ENCODE results near the gene ASIC2.

ASIC2 gene

GRCh38 chr17:33055171-33055611 lies 237.9 kb downstream of the ASIC2 start:
- no peak for DNase-seq

GRCh38 chr17:33054412-33054811 lies 238.7 kb downstream of the ASIC2 start:
- DNase-seq: no peak

DNA sequence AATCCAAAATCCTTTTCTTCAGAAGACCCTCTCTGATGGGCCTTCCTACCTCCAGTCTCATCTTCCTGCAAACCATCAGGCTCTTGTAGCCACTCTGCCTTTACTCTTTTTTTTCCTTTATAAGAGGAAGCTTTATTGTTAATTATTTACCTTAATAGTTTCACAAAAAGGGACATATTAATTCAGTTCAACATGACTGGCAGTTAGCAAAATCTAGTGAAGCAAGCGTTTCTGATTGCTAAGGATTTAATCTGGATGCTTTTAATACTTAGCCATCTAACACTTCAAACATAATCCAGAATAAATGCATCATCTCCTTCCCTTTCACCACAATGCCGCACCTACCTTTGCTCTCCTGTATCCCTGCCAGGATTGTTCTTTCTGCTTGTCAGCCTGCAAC lies 239.4 kb downstream of the ASIC2 start:
- DNase-seq: no peak

DNA sequence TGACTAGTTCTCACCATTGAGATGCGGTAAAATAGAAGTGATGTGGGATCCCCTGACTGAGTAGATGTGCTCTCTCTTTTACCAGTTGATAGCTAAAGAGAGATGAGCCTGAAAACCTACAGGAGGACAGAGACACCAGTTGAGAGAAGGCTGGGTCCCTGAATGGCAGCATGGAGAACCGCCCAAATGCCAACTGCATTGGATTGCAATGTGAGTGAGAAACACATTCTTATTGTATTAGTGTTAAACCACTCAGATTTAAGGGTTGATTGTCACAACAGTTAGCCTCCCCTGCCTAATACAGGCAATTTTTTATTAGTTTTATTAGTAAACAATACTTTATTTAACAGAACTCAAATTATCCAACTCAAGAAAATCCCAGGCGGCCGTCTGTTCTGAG lies 240.2 kb downstream of the ASIC2 start:
- no peak for DNase-seq

DNA sequence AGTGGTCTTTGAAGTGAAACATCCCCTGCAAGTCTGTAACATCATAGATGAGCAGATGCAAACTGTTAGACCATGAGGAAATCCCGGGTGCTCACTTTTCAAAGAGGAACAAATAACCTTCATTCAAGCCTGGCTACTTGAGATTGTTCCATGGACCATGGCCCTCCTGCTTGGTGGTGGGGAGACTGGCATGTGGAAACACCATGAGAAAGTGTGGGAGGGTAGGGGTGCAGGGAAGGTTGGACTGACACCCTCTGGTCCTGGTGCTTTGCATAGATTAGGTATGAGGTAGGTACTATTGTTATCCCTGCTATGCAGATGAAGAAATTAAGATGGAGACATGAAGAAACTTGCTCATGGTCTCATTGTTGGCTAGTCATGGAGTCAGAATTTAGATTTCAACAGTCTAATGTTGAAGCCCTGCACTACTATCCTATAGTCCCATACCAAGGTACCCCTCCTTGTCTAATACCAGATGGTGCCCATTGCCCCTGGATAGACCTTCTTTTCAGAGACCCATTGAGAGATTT lies 242.4 kb downstream of the ASIC2 start:
- DNase-seq: no peak

DNA sequence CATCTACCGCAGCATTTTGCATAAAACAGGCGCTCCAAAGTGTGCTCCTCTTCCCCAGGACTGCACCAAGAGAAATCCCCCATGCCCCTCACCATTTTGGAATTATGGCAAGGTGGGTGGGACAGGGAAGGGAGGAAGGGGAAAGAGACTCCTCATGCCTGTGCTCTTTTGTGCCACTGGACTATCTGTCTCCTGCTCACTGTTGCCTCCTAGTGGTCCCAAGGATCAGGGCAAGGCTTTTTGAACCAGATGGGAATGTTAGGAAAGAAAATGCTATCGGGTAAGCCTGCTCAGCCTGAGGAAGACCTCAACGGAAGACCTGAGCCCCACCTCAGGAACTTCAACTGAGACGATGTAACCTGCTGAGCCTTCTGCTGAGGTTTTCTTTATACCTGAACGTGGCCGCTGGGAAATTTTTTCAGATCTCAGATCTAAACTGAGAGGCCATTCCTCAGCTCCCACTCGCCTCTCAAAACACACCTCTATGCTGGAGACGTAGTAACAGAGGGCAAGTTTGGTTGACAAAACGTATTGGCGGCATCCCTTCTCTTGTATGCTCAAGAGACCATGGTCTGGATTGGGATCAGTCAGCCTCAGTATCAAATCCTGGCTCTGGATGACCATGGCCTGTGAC lies 243.2 kb downstream of the ASIC2 start:
- DNase-seq: peak; percentile 50 to 52

DNA sequence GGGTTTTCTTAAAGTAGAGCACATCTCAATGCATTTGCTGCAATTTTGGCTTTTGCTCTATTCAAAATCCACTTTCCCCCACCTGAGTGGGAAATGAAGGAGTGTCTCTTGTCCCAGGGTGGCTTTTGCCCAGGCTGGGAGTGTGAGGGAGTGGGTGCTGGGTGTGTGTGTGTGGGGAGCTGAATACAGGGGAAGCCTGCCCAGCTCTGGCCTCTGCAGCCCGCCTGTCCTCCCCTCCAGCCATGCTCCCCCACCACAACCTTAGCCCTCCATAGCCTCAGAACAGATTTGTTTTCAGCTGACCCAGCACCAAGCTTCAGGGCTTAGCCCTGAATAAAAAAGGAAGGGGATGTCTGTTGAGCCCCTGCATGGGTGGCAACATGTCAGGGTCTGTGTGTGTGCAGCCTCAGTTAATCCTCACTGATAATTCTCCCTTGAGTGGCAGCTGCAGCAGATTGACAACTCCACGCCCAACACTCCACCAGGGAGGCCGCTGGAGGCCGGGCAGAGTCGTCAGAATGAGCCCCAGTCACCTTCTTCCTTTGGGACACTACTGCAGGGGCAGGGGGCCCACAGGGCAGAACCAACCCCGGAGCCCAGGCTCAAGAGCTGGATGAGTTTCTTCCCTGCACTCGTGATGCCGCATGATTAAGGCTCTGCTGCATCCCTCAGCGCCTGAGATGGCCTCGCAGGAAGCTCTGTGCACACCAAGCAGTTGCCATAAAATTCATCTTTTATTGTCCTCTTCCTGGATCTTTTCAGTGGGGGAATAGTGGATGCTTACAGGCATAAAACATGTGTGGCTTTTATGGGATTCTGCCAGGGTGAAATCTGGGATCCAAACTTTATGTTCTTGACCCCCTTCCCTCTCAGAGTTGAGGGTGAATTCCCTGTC lies 246.5 kb downstream of the ASIC2 start:
- no peak for DNase-seq

DNA sequence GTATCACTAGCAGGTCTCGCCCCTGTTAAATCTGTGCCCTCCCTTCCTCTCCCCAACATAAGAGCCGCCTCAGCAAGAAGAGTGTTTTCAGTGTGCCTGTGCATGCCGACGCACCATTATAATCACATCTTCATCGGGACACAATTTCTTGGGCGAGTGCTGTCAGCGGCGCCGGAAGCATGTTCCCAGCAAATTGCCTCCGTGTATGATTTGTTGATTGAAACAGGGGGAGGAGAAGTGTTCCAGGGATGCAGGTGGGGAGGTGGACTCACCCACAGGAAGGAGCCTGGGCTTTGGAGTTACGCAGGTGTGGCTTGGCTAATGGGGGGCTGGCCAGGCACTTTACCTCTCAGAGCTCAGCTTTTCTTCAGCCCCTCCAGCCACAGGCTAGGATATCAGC lies 247.9 kb downstream of the ASIC2 start:
- no peak for DNase-seq

DNA sequence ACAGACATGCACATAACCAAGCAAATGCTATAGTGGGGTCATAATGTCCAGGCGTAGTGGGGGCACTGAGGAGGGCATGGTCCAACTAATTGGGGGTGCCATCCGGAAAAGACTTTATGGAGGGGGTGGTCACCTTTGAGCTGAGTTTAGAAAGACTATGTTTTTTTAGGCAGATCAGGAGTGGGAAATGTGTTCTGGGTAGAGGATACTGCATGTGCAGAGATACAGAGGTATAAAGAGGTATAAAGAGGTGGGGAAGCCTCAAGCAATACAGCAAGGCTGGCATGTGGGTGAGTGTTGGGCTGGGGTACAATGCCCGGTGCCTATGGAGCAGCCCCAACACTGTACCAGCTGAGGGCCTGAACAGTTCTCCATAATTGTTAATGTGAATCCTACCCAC lies 248.3 kb downstream of the ASIC2 start:
- DNase-seq: no peak

GRCh38 chr17:33040461-33040860 lies 252.6 kb downstream of the ASIC2 start:
- no peak for DNase-seq

DNA sequence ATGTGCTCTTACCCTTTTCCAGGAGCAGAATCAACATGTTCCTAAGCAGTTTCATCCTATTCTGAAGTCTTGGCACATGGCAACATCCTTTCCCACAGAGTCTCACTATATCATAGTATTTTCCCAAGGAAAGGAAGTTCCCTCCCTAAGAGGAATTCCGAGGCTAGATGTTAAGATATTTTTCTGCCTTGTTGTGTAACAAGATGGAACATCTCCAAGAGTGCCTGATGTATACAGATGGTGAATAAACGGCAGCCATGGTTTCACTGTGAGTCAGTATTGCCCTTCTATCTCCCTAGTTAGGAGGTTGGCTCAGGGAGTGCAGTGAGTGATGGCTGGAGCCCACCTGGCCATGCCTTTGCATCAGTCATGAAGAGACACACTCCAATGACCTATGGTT lies 253.2 kb downstream of the ASIC2 start:
- no peak for DNase-seq

- DNase-seq: peak in 1 of 2 donors; percentile 32
Observed at GRCh38 chr17:33038740-33039139, 254.4 kb downstream of the ASIC2 start.

- DNase-seq: no peak
Observed at GRCh38 chr17:33033176-33033575, 259.9 kb downstream of the ASIC2 start.

DNA sequence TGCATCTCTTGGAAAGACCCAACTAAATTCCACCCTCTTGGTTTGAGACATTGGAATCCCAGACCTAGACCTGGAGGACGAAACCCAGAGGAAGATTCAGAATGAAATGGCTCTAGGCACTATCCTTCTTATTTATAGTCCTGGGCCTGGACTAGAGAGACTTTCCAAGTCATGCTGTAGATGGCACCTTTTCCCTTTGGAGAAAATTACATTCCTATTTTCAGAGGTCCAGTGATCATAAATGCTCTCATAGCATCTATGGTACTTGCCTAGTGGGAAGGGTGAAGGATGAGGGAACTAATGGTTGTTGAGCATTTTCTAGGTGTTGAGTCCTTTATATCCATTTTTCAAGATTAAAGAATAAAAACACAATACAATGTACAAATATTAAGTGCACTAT lies 264.3 kb downstream of the ASIC2 start:
- DNase-seq: no peak

DNA sequence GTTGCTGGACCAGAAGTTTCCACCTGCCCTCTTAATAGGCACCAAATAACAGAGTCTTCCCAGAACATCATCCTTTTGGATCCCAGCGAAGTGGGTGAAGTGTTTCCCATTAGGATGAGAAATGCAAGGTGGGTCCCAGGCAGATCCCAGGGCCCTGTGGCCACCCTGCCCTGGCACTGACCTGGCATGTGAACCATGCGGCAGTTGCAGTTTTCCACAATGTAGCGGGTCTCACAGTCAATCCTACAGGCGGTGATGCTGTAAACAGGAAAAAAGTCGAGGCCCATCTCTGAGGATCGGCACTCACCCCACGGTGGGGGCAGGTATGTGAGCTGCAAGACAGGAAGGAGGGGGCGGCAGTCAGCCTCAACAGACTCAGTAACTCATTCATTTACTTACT lies 265.0 kb downstream of the ASIC2 start:
- no peak for DNase-seq

GRCh38 chr17:33024688-33025486 lies 268.2 kb downstream of the ASIC2 start:
- no peak for DNase-seq

- DNase-seq: no peak
Observed at GRCh38 chr17:33023790-33024189, 269.3 kb downstream of the ASIC2 start.

DNA sequence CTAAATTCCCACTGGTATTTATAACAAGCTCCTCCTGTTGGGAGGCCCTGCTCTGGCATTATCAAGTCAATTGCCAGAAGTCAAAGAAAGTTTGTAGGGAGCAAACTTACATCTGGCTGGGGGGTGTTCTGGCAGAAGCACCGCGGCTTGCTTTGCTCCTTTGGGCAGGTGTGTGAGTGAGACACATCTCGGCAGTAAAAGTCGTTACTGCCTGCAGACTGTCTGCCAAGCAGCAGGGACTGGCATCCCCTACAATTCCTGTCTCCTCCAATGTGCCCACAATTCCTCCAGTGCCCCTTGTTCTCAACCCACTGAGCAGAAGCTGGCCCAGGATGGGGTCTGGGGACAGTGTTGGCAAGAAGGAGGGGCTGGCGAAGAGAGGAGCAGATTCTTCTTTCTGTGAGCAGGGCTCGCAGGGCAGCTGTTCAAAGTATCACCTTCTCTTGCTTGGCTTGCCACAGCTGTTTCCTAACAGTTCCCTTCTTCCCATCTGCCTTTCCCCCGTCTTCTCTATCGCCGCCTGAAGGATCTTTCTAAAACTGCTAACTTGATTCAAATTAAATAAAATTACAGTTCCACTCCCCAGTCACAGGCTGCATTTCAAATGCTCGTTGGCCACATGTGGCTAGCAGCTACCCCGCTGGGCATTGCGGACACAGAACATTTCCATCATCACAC lies 271.2 kb downstream of the ASIC2 start:
- no peak for DNase-seq

GRCh38 chr17:33019161-33019890 lies 273.8 kb downstream of the ASIC2 start:
- no peak for DNase-seq

- no peak for DNase-seq
Observed at GRCh38 chr17:33017366-33017765, 275.7 kb downstream of the ASIC2 start.

- DNase-seq: no peak
Observed at GRCh38 chr17:33016920-33017319, 276.2 kb downstream of the ASIC2 start.
